Measurements from ENCODE around the gene CLTCL1.

- TF ChIP-seq, protein P1, sequence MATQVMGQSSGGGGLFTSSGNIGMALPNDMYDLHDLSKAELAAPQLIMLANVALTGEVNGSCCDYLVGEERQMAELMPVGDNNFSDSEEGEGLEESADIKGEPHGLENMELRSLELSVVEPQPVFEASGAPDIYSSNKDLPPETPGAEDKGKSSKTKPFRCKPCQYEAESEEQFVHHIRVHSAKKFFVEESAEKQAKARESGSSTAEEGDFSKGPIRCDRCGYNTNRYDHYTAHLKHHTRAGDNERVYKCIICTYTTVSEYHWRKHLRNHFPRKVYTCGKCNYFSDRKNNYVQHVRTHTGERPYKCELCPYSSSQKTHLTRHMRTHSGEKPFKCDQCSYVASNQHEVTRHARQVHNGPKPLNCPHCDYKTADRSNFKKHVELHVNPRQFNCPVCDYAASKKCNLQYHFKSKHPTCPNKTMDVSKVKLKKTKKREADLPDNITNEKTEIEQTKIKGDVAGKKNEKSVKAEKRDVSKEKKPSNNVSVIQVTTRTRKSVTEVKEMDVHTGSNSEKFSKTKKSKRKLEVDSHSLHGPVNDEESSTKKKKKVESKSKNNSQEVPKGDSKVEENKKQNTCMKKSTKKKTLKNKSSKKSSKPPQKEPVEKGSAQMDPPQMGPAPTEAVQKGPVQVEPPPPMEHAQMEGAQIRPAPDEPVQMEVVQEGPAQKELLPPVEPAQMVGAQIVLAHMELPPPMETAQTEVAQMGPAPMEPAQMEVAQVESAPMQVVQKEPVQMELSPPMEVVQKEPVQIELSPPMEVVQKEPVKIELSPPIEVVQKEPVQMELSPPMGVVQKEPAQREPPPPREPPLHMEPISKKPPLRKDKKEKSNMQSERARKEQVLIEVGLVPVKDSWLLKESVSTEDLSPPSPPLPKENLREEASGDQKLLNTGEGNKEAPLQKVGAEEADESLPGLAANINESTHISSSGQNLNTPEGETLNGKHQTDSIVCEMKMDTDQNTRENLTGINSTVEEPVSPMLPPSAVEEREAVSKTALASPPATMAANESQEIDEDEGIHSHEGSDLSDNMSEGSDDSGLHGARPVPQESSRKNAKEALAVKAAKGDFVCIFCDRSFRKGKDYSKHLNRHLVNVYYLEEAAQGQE (IDR thresholded peaks at IDR 0.05; ENCODE audit: low read depth) = no peak
- TF ChIP-seq POLR2AphosphoS5 (IDR thresholded peaks at IDR 0.05; ENCODE audit: low read depth, low read length) = no peak
- TF ChIP-seq CTCF (IDR thresholded peaks at IDR 0.05 in 2 of 3, conservative IDR thresholded peaks at IDR 0.05 in 1 of 3; ENCODE audit: borderline replicate concordance in 1 of 3, insufficient read depth in 1 of 3, low read depth in 2 of 3, low read length in 2 of 3) = no peak
- no peak for TF ChIP-seq ZBTB33 (IDR thresholded peaks at IDR 0.05; ENCODE audit: extremely low read depth, insufficient replicate concordance, low read length)
- no peak for TF ChIP-seq EZH2phosphoT487 (IDR thresholded peaks at IDR 0.05; ENCODE audit: borderline replicate concordance)
- TF ChIP-seq ELF1 (IDR thresholded peaks at IDR 0.05; ENCODE audit: borderline replicate concordance, low read depth) = no peak
- TF ChIP-seq MAX (IDR thresholded peaks at IDR 0.05) = no peak
- TF ChIP-seq TCF7L2 (IDR thresholded peaks at IDR 0.05; ENCODE audit: borderline replicate concordance, extremely low read depth, insufficient read depth, insufficient read length) = no peak
Measured at GRCh38 chr22:19147195-19147780, 144.2 kb downstream of the CLTCL1 start.
